NCI-H524 (cell line): ENCODE results near the gene TMEM106C.
A peak's percentile ranks its signal among the peaks of the same experiment; 100 is the strongest.

ENCODE experiments used
- DNase-seq, 2 experiments: peaks; one replicate each; lab custom pipeline; 2025; lab: John Stamatoyannopoulos, UW

Gene TMEM106C

GRCh38 chr12:47979686-47980085 is 16.3 kb downstream of the TMEM106C start:
- DNase-seq = no peak

- DNase-seq = no peak
Observed at GRCh38 chr12:47980197-47980596, 16.8 kb downstream of the TMEM106C start.

GRCh38 chr12:47980779-47981495 is 17.5 kb downstream of the TMEM106C start:
- no peak for DNase-seq

GRCh38 chr12:47981496-47982260 is 18.3 kb downstream of the TMEM106C start:
- DNase-seq = no peak

GRCh38 chr12:47982311-47982710 is 18.9 kb downstream of the TMEM106C start:
- DNase-seq = no peak

GRCh38 chr12:47982770-47983169 is 19.4 kb downstream of the TMEM106C start:
- DNase-seq = no peak

GRCh38 chr12:47983541-47984115 is 20.2 kb downstream of the TMEM106C start:
- DNase-seq = no peak

- DNase-seq = no peak
Observed at GRCh38 chr12:47984331-47984801, 21.0 kb downstream of the TMEM106C start.

- DNase-seq = no peak
Observed at GRCh38 chr12:47985596-47986290, 22.3 kb downstream of the TMEM106C start.

GRCh38 chr12:47986291-47986660 is 22.9 kb downstream of the TMEM106C start:
- no peak for DNase-seq

GRCh38 chr12:47986832-47987231 is 23.4 kb downstream of the TMEM106C start:
- DNase-seq = no peak

- DNase-seq = no peak
Observed at GRCh38 chr12:47987411-47988072, 24.1 kb downstream of the TMEM106C start.

GRCh38 chr12:47988073-47989022 is 25.0 kb downstream of the TMEM106C start:
- DNase-seq = peak; percentile 66 to 87

- DNase-seq = no peak
Observed at GRCh38 chr12:47989023-47989417, 25.6 kb downstream of the TMEM106C start.

GRCh38 chr12:47989666-47990065 is 26.3 kb downstream of the TMEM106C start:
- no peak for DNase-seq

- DNase-seq = no peak
Observed at GRCh38 chr12:47990351-47991105, 27.1 kb downstream of the TMEM106C start.

- peak in 1 of 2 experiments; percentile 27 for DNase-seq
Observed at GRCh38 chr12:47991106-47992061, 28.0 kb downstream of the TMEM106C start.

GRCh38 chr12:47992776-47993175 is 29.4 kb downstream of the TMEM106C start:
- no peak for DNase-seq

- DNase-seq = no peak
Observed at GRCh38 chr12:47993491-47993890, 30.1 kb downstream of the TMEM106C start.
